ENCODE results near the gene BLOC1S4.

Gene BLOC1S4

GRCh38 chr4:6753103-6753560, 37.2 kb downstream of the BLOC1S4 start:
- no peaks in the 10 kb centered on the region for H3F3A ChIP-seq (ENCODE audit: insufficient read depth)
- no peaks in the 10 kb centered on the region for H3K9me3 ChIP-seq (ENCODE audit: insufficient read depth, low read length)
- H3K9ac ChIP-seq (ENCODE audit: low read length) = no peak overlapping the region
- H3K4me2 ChIP-seq (ENCODE audit: low read depth, low read length, poor library complexity, severe bottlenecking) = no peak overlapping the region
- no peaks in the 10 kb centered on the region for H3K27me3 ChIP-seq (ENCODE audit: low read length)
- no peaks in the 10 kb centered on the region for H3K9me2 ChIP-seq (replicated peaks; ENCODE audit: insufficient read depth, low read length)
- no peaks in the 10 kb centered on the region for H3K79me2 ChIP-seq (ENCODE audit: insufficient read depth, low read length)
- no peaks in the 10 kb centered on the region for H4K20me1 ChIP-seq (ENCODE audit: low read depth, low read length)
- TF ChIP-seq EZH2phosphoT487 (conservative IDR thresholded peaks at IDR 0.05; ENCODE audit: low read length) = no peak
- TF ChIP-seq CTCF (IDR thresholded peaks at IDR 0.05; ENCODE audit: insufficient read depth, low read length, poor library complexity, severe bottlenecking) = no peak
- H3K36me3 ChIP-seq (ENCODE audit: low read length) = no peaks in the 10 kb centered on the region
- H3K4me3 ChIP-seq (ENCODE audit: insufficient read depth, low read length, poor library complexity, severe bottlenecking) = no peak overlapping the region
- no peak overlapping the region for H2AFZ ChIP-seq (ENCODE audit: low read depth, low read length, severe bottlenecking)
- no peak overlapping the region for H3K27ac ChIP-seq (ENCODE audit: low read depth, low read length)

GRCh38 chr4:6753891-6754290, 37.9 kb downstream of the BLOC1S4 start:
- Histone ChIP-seq H3K9me3 (ENCODE audit: insufficient read depth, low read length) (no peaks in the 10 kb centered on the region), H3K36me3 (ENCODE audit: low read length) (no peaks in the 10 kb centered on the region), H3K9ac (ENCODE audit: low read length) (no peak overlapping the region), H2AFZ (ENCODE audit: low read depth, low read length, severe bottlenecking) (no peak overlapping the region), H3K27me3 (ENCODE audit: low read length) (no peaks in the 10 kb centered on the region), H4K20me1 (ENCODE audit: low read depth, low read length) (no peaks in the 10 kb centered on the region), H3K79me2 (ENCODE audit: insufficient read depth, low read length) (no peaks in the 10 kb centered on the region), H3F3A (ENCODE audit: insufficient read depth) (no peaks in the 10 kb centered on the region), H3K4me2 (ENCODE audit: low read depth, low read length, poor library complexity, severe bottlenecking) (no peak overlapping the region), H3K27ac (ENCODE audit: low read depth, low read length) (no peak overlapping the region), H3K9me2 (replicated peaks; ENCODE audit: insufficient read depth, low read length) (no peaks in the 10 kb centered on the region), H3K4me3 (ENCODE audit: insufficient read depth, low read length, poor library complexity, severe bottlenecking) (no peak overlapping the region)
- TF ChIP-seq CTCF (IDR thresholded peaks at IDR 0.05; ENCODE audit: insufficient read depth, low read length, poor library complexity, severe bottlenecking) (no peak), EZH2phosphoT487 (conservative IDR thresholded peaks at IDR 0.05; ENCODE audit: low read length) (no peak)

DNA sequence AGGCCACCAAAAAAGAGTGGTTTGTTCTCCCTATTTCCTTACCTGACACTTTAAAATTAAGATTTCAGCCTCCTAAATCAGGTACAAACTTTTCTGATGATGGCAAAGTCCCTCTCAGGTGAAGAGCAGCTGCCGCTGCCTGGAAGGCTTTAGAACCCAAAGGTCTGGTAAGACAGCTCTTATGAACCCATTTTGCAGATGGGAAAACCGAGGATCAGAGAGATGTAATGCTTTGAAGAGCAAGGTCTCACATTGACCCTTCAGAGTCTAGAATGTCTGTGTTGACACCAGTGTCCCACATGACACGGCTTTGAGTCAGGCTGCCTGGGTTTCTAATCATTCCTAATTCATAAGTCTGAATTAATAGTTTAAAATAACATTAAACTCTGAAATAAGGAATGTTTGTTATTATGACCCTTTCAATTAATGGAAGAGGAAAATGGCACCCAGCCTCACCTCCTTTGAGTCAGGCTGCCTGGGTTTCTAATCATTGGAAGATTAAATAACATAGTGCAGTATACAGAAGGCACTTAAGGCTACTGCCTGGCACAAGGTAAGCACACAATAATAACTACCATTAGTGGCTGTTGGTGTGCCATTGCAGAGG, 38.6 kb downstream of the BLOC1S4 start:
- no peak overlapping the region for H3K9ac ChIP-seq (ENCODE audit: low read length)
- H4K20me1 ChIP-seq (ENCODE audit: low read depth, low read length) = no peaks in the 10 kb centered on the region
- no peak overlapping the region for H3K4me3 ChIP-seq (ENCODE audit: insufficient read depth, low read length, poor library complexity, severe bottlenecking)
- H3K9me2 ChIP-seq (replicated peaks; ENCODE audit: insufficient read depth, low read length) = no peaks in the 10 kb centered on the region
- H3K27ac ChIP-seq (ENCODE audit: low read depth, low read length) = no peak overlapping the region
- H3K27me3 ChIP-seq (ENCODE audit: low read length) = no peaks in the 10 kb centered on the region
- H2AFZ ChIP-seq (ENCODE audit: low read depth, low read length, severe bottlenecking) = no peak overlapping the region
- no peaks in the 10 kb centered on the region for H3K36me3 ChIP-seq (ENCODE audit: low read length)
- H3K4me2 ChIP-seq (ENCODE audit: low read depth, low read length, poor library complexity, severe bottlenecking) = no peak overlapping the region
- TF ChIP-seq CTCF (IDR thresholded peaks at IDR 0.05; ENCODE audit: insufficient read depth, low read length, poor library complexity, severe bottlenecking) (no peak), EZH2phosphoT487 (conservative IDR thresholded peaks at IDR 0.05; ENCODE audit: low read length) (no peak)
- no peaks in the 10 kb centered on the region for H3K79me2 ChIP-seq (ENCODE audit: insufficient read depth, low read length)
- H3K9me3 ChIP-seq (ENCODE audit: insufficient read depth, low read length) = no peaks in the 10 kb centered on the region
- no peaks in the 10 kb centered on the region for H3F3A ChIP-seq (ENCODE audit: insufficient read depth)

All from SU-DHL-6 (cell line).